GM21526 (cell line): ENCODE measurements around the gene NACAD.

ENCODE experiments used
- ATAC-seq: cut with Tn5 transposase; IDR thresholded peaks from one replicate; pipeline ENCODE4 v1.9.1; 2021; ENCODE audit warnings: moderate library complexity; ENCODE audit not compliant: unreplicated experiment, low FRiP score

NACAD gene

DNA sequence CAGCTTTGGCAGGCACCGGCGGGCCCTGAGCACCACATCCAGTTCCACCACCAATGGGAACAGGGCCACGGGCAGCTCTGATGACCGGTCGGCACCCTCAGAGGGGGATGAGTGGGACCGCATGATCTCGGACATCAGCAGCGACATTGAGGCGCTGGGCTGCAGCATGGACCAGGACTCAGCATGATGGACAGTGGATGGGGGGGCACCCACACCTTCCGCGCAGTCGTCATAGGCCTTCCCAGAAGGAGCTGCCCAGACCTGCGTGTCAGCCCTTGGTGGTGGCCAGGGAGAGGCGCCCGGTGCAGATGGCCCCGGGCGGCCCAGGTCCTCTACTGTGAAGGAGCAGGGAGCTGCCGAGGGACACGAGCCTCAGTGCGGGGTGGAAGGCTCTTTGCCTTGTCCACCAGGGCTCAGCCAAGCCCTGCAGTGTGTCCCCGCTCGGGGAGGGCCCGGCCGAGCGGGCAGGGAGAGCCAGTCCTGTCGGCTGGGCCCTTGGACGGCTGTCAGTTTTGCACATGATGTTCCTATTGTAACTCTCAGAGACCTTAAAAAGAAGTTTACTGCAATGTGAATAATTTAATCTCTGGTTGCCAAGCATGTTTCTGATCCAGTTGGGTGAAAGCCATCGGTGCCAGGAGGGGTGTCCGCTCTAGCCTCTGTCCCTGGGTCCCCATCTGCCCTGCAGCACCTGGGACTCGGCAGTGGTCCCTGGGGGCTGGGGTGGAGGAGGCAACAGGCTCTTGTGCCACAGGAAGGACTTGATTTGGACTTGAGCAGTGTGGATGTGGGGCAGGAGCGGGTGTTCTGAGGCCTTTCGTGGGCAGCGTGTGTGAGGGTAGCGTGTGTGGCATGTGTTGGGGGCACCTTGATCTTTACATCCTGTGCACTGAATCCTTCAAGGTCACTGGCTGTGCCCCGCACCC, 12.6 kb downstream of the NACAD start:
- ATAC-seq = no peak

- ATAC-seq = no peak
Observed at GRCh38 chr7:45075355-45075644, 13.5 kb downstream of the NACAD start.

- no peak for ATAC-seq
Observed at GRCh38 chr7:45074528-45075354, 14.0 kb downstream of the NACAD start.

DNA sequence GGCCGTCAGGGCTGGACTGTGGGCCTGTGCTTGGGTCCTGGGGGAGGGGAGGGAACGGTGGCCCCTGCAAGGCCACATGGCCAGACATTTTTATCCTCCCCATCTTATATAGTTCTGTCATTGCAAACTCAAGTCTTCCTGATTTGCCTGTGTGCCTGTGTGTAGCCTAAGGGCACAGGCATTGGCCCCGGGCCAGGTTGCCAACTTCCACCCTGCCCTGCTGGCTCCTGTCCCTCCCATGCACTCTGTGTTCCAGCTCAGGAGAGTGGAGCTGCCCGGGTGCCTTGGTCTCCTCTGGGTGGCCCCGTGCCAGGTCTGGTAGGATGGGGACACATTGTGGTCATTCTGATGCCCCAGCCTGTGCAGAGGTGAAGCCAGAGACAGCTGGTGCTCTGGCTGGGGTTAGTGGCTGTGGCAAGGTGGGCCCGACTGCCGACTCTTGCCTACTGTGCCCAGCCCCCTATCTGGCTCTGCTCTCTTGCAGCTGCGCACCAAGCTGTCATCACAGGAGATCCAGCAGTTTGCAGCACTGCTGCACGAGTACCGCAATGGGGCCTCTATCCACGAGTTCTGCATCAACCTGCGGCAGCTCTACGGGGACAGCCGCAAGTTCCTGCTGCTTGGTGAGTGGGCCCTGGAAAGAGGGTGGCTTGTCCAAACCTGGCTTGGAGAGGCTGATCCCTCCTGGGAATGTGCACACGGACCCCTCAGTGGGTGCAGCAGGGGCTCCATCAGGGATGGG, 14.8 kb downstream of the NACAD start:
- ATAC-seq = no peak

DNA sequence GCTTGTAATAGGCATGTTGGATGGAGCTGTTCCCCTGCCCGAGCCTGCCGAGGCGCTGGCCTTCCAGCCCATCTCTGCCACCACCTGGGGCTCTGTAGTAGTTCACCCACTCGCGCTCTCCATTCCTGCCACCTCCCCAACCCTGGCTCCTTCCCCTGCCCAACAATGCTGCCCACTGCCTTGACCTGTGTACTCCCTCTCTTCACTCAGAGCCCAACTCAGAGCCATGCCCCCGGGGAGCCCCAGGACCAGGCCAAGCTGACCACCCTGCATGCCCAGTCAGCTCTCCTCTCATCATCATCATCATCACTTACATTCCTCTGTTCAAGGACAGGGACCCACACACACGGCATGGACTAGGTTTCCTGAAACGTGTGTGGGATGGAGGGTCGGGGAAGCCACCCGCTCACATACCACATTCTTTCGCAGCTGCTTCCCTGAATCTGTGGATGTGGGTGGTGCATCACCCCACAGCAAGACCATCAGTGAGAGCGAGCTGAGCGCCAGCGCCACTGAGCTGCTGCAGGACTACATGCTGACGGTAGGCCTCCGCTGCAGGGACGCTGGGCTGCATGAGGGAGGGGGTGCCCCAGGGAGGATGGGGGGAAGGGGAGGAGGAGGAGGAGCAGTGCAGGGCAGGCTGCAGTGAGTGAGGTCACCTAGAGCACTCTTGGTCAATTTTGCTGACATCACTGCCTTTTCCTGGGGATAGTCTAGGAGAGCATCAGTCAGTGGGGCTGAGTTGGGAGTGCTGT, 15.6 kb downstream of the NACAD start:
- no peak for ATAC-seq

DNA sequence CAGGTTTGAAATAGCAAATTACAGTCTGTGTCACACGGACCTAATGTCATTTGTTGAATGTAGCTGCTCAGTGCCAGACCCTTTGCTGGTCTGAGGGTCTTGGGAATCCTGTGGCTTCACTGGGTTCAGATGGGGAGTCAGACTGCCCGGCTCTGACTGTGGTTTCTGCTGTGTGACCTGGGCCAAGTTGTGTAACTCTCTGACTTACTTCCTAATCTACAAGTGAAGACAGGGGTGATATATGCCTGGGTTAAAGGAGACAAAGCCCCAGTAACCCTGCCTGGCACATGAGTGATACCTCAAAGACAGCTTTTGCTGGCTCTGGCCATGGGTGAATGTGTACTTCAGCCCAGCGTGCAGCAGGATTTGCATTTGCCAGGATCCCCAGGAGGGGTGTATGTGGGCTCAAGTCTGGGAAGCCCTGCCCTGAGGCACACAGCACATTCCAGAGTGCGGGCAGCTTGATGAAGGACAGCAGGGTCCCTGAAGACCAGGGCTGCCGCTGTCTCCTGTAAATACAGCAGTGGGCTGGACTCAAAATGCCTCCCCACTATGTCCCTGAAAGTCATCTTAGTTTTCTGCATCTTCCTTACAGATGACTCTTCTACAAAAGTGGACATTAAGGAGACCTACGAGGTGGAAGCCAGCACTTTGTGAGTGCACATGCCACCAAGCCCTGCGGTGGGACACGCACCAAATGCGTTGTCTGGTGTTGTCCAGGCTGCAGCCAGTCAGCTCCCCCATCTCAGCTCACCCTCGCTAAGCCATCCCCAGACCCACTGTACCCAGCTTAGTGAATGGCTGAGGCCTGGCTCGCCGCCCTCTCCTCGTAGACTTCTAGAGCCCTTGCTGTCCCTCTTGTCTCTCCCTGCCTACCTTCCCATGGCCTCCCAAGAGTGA, 16.4 kb downstream of the NACAD start:
- ATAC-seq = no peak

- ATAC-seq = no peak
Observed at GRCh38 chr7:45071528-45071927, 17.2 kb downstream of the NACAD start.

DNA sequence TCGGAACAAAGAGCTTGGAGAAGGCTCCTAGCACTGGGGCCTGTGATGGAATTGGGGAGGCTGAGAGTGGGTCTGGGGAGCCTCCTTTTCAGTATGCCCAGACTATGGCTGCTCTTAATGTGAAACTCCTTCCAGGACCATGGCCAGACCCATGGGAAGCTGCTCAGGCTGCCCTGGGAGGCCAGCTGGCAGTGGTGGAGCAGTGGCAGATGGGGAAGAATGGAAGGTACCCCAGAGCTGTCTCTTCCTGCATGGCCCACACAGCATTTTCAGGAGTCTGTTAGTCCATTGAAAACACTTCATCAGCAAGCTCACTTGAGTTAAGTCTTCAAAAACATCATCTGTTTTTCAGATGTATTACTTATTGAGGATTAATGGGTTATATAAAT, 18.5 kb downstream of the NACAD start:
- no peak for ATAC-seq

GRCh38 chr7:45069444-45070253, 19.1 kb downstream of the NACAD start:
- ATAC-seq = no peak

- no peak for ATAC-seq
Observed at GRCh38 chr7:45068236-45069023, 20.3 kb downstream of the NACAD start.

GRCh38 chr7:45067582-45067981, 21.2 kb downstream of the NACAD start:
- ATAC-seq = no peak

DNA sequence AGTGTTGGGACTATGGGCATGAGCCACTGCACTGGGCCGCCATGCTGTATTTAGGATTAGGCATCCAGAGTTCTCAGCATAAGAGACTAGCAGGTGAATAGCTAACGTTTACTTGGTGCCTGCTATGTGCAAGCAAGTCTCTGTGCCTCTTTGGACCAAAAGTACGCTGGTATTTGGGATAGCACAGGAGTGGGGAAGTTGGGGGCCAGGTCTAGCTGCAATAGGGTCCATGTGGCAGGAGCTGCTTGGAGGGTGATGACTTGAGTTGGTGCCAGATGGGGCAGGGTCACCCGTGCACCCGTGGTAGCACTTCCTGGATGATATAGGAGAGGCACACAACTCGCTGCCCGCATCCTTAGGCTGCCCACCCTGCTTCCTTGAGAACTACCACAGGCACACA, 22.4 kb downstream of the NACAD start:
- no peak for ATAC-seq

- ATAC-seq = no peak
Observed at GRCh38 chr7:45065031-45065995, 23.5 kb downstream of the NACAD start.

- no peak for ATAC-seq
Observed at GRCh38 chr7:45064047-45064725, 24.6 kb downstream of the NACAD start.

- no peak for ATAC-seq
Observed at GRCh38 chr7:45061806-45062425, 26.9 kb downstream of the NACAD start.

GRCh38 chr7:45061352-45061751, 27.4 kb downstream of the NACAD start:
- ATAC-seq = no peak
